MCF 10A (cell line): Measurements from ENCODE around the gene DNAJA2. TPM values are rescaled to one million over a fixed set of nuclear protein-coding genes. Genes with fewer than 3 reads are reported as not detected.

Experiments used
- BruUV-seq: library from RNA; stranded (reverse); fragments of 400-500 nt; replicated peaks from 2 replicates; lab custom pipeline; 2021; lab: Mats Ljungman, UMichigan
- CTCF ChIA-PET: fragments of 300-600 bp; sonication (Branson Sonifier 250); formaldehyde crosslinking; extraction: SDS; loops from one replicate; lab custom pipeline; 2021; ENCODE audit warnings: antibody characterized with exemption, inconsistent platforms; lab: Yijun Ruan, JAX
- POLR2A ChIA-PET: fragments of 300-600, 350-650 bp; sonication (Branson Sonifier 250); formaldehyde crosslinking; extraction: SDS; loops from one replicate; lab custom pipeline; 2020; ENCODE audit warnings: antibody characterized with exemption, inconsistent platforms; lab: Yijun Ruan, JAX
- DNase-seq: peaks from one replicate; pipeline ENCODE4 v3.0.0-alpha.2; 2018; ENCODE audit not compliant: unreplicated experiment
- H3K27ac Mint-ChIP-seq: one replicate; pipeline ENCODE4 v1.8.0; 2022; ENCODE audit warnings: mild to moderate bottlenecking, low read depth, mixed read lengths; ENCODE audit not compliant: unreplicated experiment
- H3K27me3 Mint-ChIP-seq: one replicate; pipeline ENCODE4 v1.8.0; 2022; ENCODE audit warnings: mixed read lengths; ENCODE audit not compliant: insufficient read depth, unreplicated experiment
- H3K36me3 Mint-ChIP-seq: one replicate; pipeline ENCODE4 v1.8.0; 2022; ENCODE audit warnings: mild to moderate bottlenecking, moderate library complexity, mixed read lengths; ENCODE audit not compliant: insufficient read depth, unreplicated experiment
- H3K4me1 Mint-ChIP-seq: one replicate; pipeline ENCODE4 v1.8.0; 2022; ENCODE audit warnings: mixed read lengths; ENCODE audit not compliant: insufficient read depth, unreplicated experiment
- H3K4me3 Mint-ChIP-seq: one replicate; pipeline ENCODE4 v1.8.0; 2022; ENCODE audit warnings: mild to moderate bottlenecking, moderate library complexity, mixed read lengths; ENCODE audit not compliant: unreplicated experiment
- H3K9me3 Mint-ChIP-seq: one replicate; pipeline ENCODE4 v1.8.0; 2022; ENCODE audit warnings: mixed read lengths; ENCODE audit not compliant: unreplicated experiment
- CTCF ChIP-seq: fragments of 200-600 bp; IDR thresholded peaks from one replicate; pipeline ENCODE4 v1.8.0; 2022; ENCODE audit warnings: antibody characterized with exemption, mild to moderate bottlenecking; ENCODE audit not compliant: unreplicated experiment
- intact Hi-C: fragments of 100-400 bp; cut with micrococcal nuclease; formaldehyde crosslinking; loops from 2 replicates; pipeline ENCODE4 v1.14.1; 2022
- total RNA-seq: library from RNA; stranded (reverse); gene quantifications from 2 replicates; pipeline ENCODE4 v1.2.3, GENCODE V29; 2022

The DNAJA2 gene
- total RNA-seq, 1 experiment from 2014 or later, result 64.8 TPM

- no peak overlapping the region for H3K4me3 Mint-ChIP-seq
- no peak overlapping the region for H3K27ac Mint-ChIP-seq
- POLR2A ChIA-PET, result interaction anchor here (1.0 to 1.3 kb wide), 2 partner anchors 78 to 691 kb away, joined by 3 to 4 read pairs; no protein-coding TSS in a partner anchor
- intact Hi-C loops, result no loop called here
- TSS peak; percentile 40 for BruUV-seq
- no peaks in the 10 kb centered on the region for H3K4me1 Mint-ChIP-seq
- no peak for TF ChIP-seq CTCF
- no peaks in the 10 kb centered on the region for H3K9me3 Mint-ChIP-seq
- H3K36me3 Mint-ChIP-seq, result peaks cover 39% of the 10 kb centered on the region
- DNase-seq, result no peak
- CTCF ChIA-PET, result interaction anchor here (0.6 to 6.7 kb wide), 22 partner anchors 8 to 1234 kb away, joined by 3 to 87 read pairs (median 8); no protein-coding TSS in a partner anchor
- H3K27me3 Mint-ChIP-seq, result no peaks in the 10 kb centered on the region
These were observed 42.6 kb downstream of the DNAJA2 start for GRCh38 chr16:46930861-46931260.

- Mint-ChIP-seq H3K27me3 (no peaks in the 10 kb centered on the region), H3K4me1 (no peaks in the 10 kb centered on the region), H3K36me3 (peaks cover 48% of the 10 kb centered on the region), H3K4me3 (no peak overlapping the region), H3K27ac (no peak overlapping the region), H3K9me3 (no peaks in the 10 kb centered on the region)
- peak; percentile 57 for DNase-seq
- POLR2A ChIA-PET, result interaction anchor here (0.7 to 1.3 kb wide), 3 partner anchors 77 to 692 kb away, joined by 3 to 4 read pairs (median 3); no protein-coding TSS in a partner anchor
- CTCF ChIA-PET, result interaction anchor here (0.6 to 6.7 kb wide), 43 partner anchors 10 to 1812 kb away, joined by 3 to 87 read pairs (median 5); no protein-coding TSS in a partner anchor
- TF ChIP-seq CTCF, result peak; percentile 87
- BruUV-seq, result no TSS peak
- intact Hi-C loops, result loop anchor here (1.0 kb wide), 1 partner anchor 75 kb away; no protein-coding TSS in a partner anchor
These were observed 43.8 kb downstream of the DNAJA2 start for GRCh38 chr16:46929378-46930332.

- intact Hi-C loops, result loop anchor here (1.0 kb wide), 1 partner anchor 75 kb away; no protein-coding TSS in a partner anchor
- BruUV-seq, result no TSS peak
- CTCF ChIA-PET, result interaction anchor here (0.6 to 6.7 kb wide), 22 partner anchors 9 to 265 kb away, joined by 3 to 87 read pairs (median 4); no protein-coding TSS in a partner anchor
These were observed 44.7 kb downstream of the DNAJA2 start for GRCh38 chr16:46928811-46929210.

More at GRCh38 chr16:46928811-46929210, 44.7 kb downstream of the DNAJA2 start:
- no peaks in the 10 kb centered on the region for H3K9me3 Mint-ChIP-seq
- no peaks in the 10 kb centered on the region for H3K27me3 Mint-ChIP-seq
- POLR2A ChIA-PET, result interaction anchor here (0.7 kb wide), 2 partner anchors 61 to 403 kb away, joined by 4 to 7 read pairs; no protein-coding TSS in a partner anchor
- no peaks in the 10 kb centered on the region for H3K4me1 Mint-ChIP-seq
- no peak for TF ChIP-seq CTCF
- no peak overlapping the region for H3K27ac Mint-ChIP-seq
- H3K4me3 Mint-ChIP-seq, result no peak overlapping the region
- H3K36me3 Mint-ChIP-seq, result peaks cover 57% of the 10 kb centered on the region
- DNase-seq, result no peak
